Pulmonary artery endothelial cell (primary cell): ENCODE measurements around the gene MACIR. TPM values are rescaled to one million over a fixed set of nuclear protein-coding genes. Genes with fewer than 3 reads are reported as not detected.

ENCODE experiments used
- DNase-seq: peaks from one replicate; pipeline ENCODE4 v3.0.0-alpha.2; 2011; ENCODE audit warnings: low read depth, low spot score
- total RNA-seq: library from RNA; depleted of rRNA; stranded (reverse); fragments of >200 nt; gene quantifications from 2 replicates; pipeline ENCODE4 v1.2.3, GENCODE V29; 2014

Gene MACIR
- total RNA-seq, 1 donor from 2014 or later: 14.6 TPM

GRCh38 chr5:103291606-103292005 is 33.0 kb downstream of the MACIR start:
- DNase-seq: no peak

- DNase-seq: no peak
Observed at GRCh38 chr5:103293099-103293498, 34.5 kb downstream of the MACIR start.

GRCh38 chr5:103293719-103294118 is 35.2 kb downstream of the MACIR start:
- DNase-seq: no peak

GRCh38 chr5:103294906-103295305 is 36.3 kb downstream of the MACIR start:
- no peak for DNase-seq

- no peak for DNase-seq
Observed at GRCh38 chr5:103295424-103295823, 36.9 kb downstream of the MACIR start.

- no peak for DNase-seq
Observed at GRCh38 chr5:103295871-103296270, 37.3 kb downstream of the MACIR start.

- DNase-seq: no peak
Observed at GRCh38 chr5:103298117-103298516, 39.6 kb downstream of the MACIR start.

GRCh38 chr5:103298607-103299188 is 40.1 kb downstream of the MACIR start:
- DNase-seq: no peak

GRCh38 chr5:103305809-103306208 is 47.2 kb downstream of the MACIR start:
- no peak for DNase-seq

GRCh38 chr5:103307470-103307869 is 48.9 kb downstream of the MACIR start:
- DNase-seq: no peak

GRCh38 chr5:103308774-103309173 is 50.2 kb downstream of the MACIR start:
- no peak for DNase-seq

GRCh38 chr5:103313056-103313455 is 54.5 kb downstream of the MACIR start:
- no peak for DNase-seq

- no peak for DNase-seq
Observed at GRCh38 chr5:103315455-103315854, 56.9 kb downstream of the MACIR start.

- DNase-seq: no peak
Observed at GRCh38 chr5:103327451-103327850, 68.9 kb downstream of the MACIR start.

GRCh38 chr5:103327893-103328292 is 69.3 kb downstream of the MACIR start:
- no peak for DNase-seq

Other genes starting within 250 kb of the MACIR start
- 3.5 and 5.7 TPM in 2 replicates for gene GIN1, start 138.6 kb upstream of the MACIR start, total RNA-seq
- gene PPIP5K2, start 138.5 kb upstream of the MACIR start, total RNA-seq: 32.6 and 44.2 TPM in 2 replicates